H1 (cell line): ENCODE data around the gene PDZD8. TPM values are rescaled to one million over a fixed set of nuclear protein-coding genes. Genes with fewer than 3 reads are reported as not detected.

Experiments used
- CTCF ChIA-PET: fragments of 300-600 bp; sonication (Branson Sonifier 250); formaldehyde crosslinking; loops from one replicate; lab custom pipeline; 2021; ENCODE audit not compliant: partially characterized antibody; lab: Charles Lee
- POLR2A ChIA-PET: fragments of 300-600 bp; sonication (Branson Sonifier 250); formaldehyde crosslinking; loops from one replicate; lab custom pipeline; 2021; ENCODE audit warnings: inconsistent platforms; ENCODE audit not compliant: partially characterized antibody; lab: Charles Lee
- DNase-seq, 2 experiments: peaks; one replicate each; pipeline versions ENCODE4 v3.0.0 to v3.0.0-alpha.2; 2010 to 2022; ENCODE audit warnings: low spot score in 2 of 2, low read depth in 1 of 2, mixed read lengths in 1 of 2
- FAIRE-seq: peaks from 2 replicates; lab custom pipeline; 2011; peaks lifted over from hg19 to GRCh38; lab: Jason Lieb, UNC
- H2AFZ ChIP-seq: 2 replicates; pipeline ENCODE4 v1.8.1; 2012; ENCODE audit warnings: low read length, inconsistent platforms
- H2AK5ac ChIP-seq: 2 replicates; pipeline ENCODE4 v1.6.1; 2013; ENCODE audit warnings: low read depth, low read length
- H2BK120ac ChIP-seq: replicated peaks from 2 replicates; pipeline ENCODE3; 2013; ENCODE audit warnings: low read depth, low read length, inconsistent platforms
- H2BK12ac ChIP-seq: 2 replicates; pipeline ENCODE4 v1.6.1; 2013; ENCODE audit warnings: low read depth, low read length
- H2BK15ac ChIP-seq: 2 replicates; pipeline ENCODE4 v1.6.1; 2013; ENCODE audit warnings: low read length
- H2BK20ac ChIP-seq: 2 replicates; pipeline ENCODE4 v1.6.1; 2013; ENCODE audit warnings: low read length
- H2BK5ac ChIP-seq: 2 replicates; pipeline ENCODE4 v1.6.1; 2013; ENCODE audit warnings: low read depth, low read length
- H3K14ac ChIP-seq: 2 replicates; pipeline ENCODE4 v1.6.1; 2013; ENCODE audit warnings: inconsistent platforms; ENCODE audit not compliant: insufficient read length
- H3K18ac ChIP-seq: 2 replicates; pipeline ENCODE4 v1.6.1; 2013; ENCODE audit warnings: low read length; ENCODE audit errors: extremely low read depth
- H3K23ac ChIP-seq: 2 replicates; pipeline ENCODE4 v1.6.1; 2013; ENCODE audit warnings: inconsistent platforms; ENCODE audit not compliant: insufficient read length
- H3K23me2 ChIP-seq: 2 replicates; pipeline ENCODE4 v1.6.1; 2013; ENCODE audit warnings: low read depth, low read length
- H3K27ac ChIP-seq: 2 replicates; pipeline ENCODE4 v1.6.1; 2011; ENCODE audit warnings: low read depth, low read length, inconsistent platforms
- H3K27me3 ChIP-seq, 4 experiments: replicated peaks in 1 of 4; 1 replicate in 1 of 4; 2 replicates in 3 of 4; pipeline versions ENCODE4 v1.6.1 to v1.8.1; 2011 to 2013; ENCODE audit warnings: low read length in 3 of 4, mild to moderate bottlenecking in 3 of 4, inconsistent platforms in 2 of 4, mixed read lengths in 2 of 4, moderate library complexity in 1 of 4; ENCODE audit not compliant: control insufficient read depth in 3 of 4, insufficient read depth in 3 of 4; ENCODE audit errors: extremely low read depth in 1 of 4
- H3K36me3 ChIP-seq, 4 experiments: 2 replicates each; pipeline versions ENCODE4 v1.6.1 to v1.8.1; 2011 to 2013; ENCODE audit warnings: mild to moderate bottlenecking in 4 of 4, low read length in 3 of 4, moderate library complexity in 2 of 4, control low read depth in 1 of 4, inconsistent platforms in 1 of 4; ENCODE audit not compliant: insufficient read depth in 4 of 4, control insufficient read depth in 2 of 4
- H3K4ac ChIP-seq: replicated peaks from 2 replicates; pipeline ENCODE3; 2013; ENCODE audit warnings: low read length, low read depth, mixed read lengths, inconsistent platforms; ENCODE audit not compliant: insufficient read length
- H3K4me1 ChIP-seq, 4 experiments: replicated peaks in 1 of 4; 1 replicate in 1 of 4; 2 replicates in 3 of 4; pipeline versions ENCODE4 v1.6.1 to v1.8.1; 2011 to 2013; ENCODE audit warnings: low read length in 3 of 4, inconsistent platforms in 2 of 4, mixed read lengths in 1 of 4; ENCODE audit not compliant: insufficient read depth in 4 of 4, control insufficient read depth in 3 of 4
- H3K4me2 ChIP-seq, 2 experiments: 2 replicates each; pipeline versions ENCODE4 v1.6.1 to v1.8.1; 2011 to 2013; ENCODE audit warnings: low read depth in 2 of 2, low read length in 2 of 2, control low read depth in 1 of 2, inconsistent platforms in 1 of 2, mild to moderate bottlenecking in 1 of 2; ENCODE audit not compliant: insufficient read depth in 1 of 2
- H3K4me3 ChIP-seq, 4 experiments: fragments of 200-600, 300-600 bp in 1 of 4; sonication (generic), shearing (Covaris generic), sonication (Bioruptor Twin) in 1 of 4; 2 replicates each; pipeline versions ENCODE4 v1.5.1 to v1.8.1; 2011 to 2016; ENCODE audit warnings: low read length in 4 of 4, low read depth in 3 of 4, control low read depth in 2 of 4, inconsistent platforms in 2 of 4, mild to moderate bottlenecking in 2 of 4, mixed read lengths in 1 of 4, moderate library complexity in 1 of 4; ENCODE audit not compliant: insufficient read depth in 2 of 4; ENCODE audit errors: extremely low read depth in 1 of 4
- H3K56ac ChIP-seq: replicated peaks from 2 replicates; pipeline ENCODE3; 2013; ENCODE audit warnings: low read depth, mild to moderate bottlenecking, mixed read lengths, low read length, inconsistent platforms; ENCODE audit not compliant: insufficient read length
- H3K79me1 ChIP-seq: 2 replicates; pipeline ENCODE4 v1.6.1; 2013; ENCODE audit warnings: low read depth, low read length, control low read depth
- H3K79me2 ChIP-seq, 2 experiments: 2 replicates each; pipeline versions ENCODE4 v1.6.1 to v1.8.1; 2012 to 2013; ENCODE audit warnings: low read length in 2 of 2, mild to moderate bottlenecking in 2 of 2, inconsistent platforms in 1 of 2; ENCODE audit not compliant: insufficient read depth in 2 of 2, control insufficient read depth in 1 of 2
- H3K9ac ChIP-seq, 4 experiments: replicated peaks in 1 of 4; 1 replicate in 1 of 4; 2 replicates in 3 of 4; pipeline versions ENCODE4 v1.6.1 to v1.8.1; 2011 to 2013; ENCODE audit warnings: low read depth in 3 of 4, low read length in 3 of 4, control low read depth in 2 of 4, mild to moderate bottlenecking in 2 of 4, moderate library complexity in 2 of 4, inconsistent platforms in 1 of 4; ENCODE audit errors: extremely low read depth in 1 of 4
- H3K9me3 ChIP-seq, 2 experiments: 2 replicates each; pipeline versions ENCODE4 v1.6.1 to v1.8.1; 2012 to 2013; ENCODE audit warnings: mild to moderate bottlenecking in 2 of 2, moderate library complexity in 2 of 2, control low read depth in 1 of 2, inconsistent platforms in 1 of 2, low read depth in 1 of 2, low read length in 1 of 2, mixed read lengths in 1 of 2; ENCODE audit not compliant: insufficient read depth in 2 of 2
- H4K20me1 ChIP-seq, 2 experiments: replicated peaks in 1 of 2; 2 replicates each; pipeline versions ENCODE3 to v1.8.1; 2011 to 2013; ENCODE audit warnings: inconsistent platforms in 2 of 2, low read length in 2 of 2, mild to moderate bottlenecking in 1 of 2; ENCODE audit not compliant: insufficient read depth in 2 of 2, control insufficient read depth in 1 of 2
- H4K5ac ChIP-seq: 2 replicates; pipeline ENCODE4 v1.6.1; 2013; ENCODE audit warnings: low read length, low read depth, mixed read lengths, inconsistent platforms; ENCODE audit not compliant: insufficient read length
- H4K8ac ChIP-seq: 2 replicates; pipeline ENCODE4 v1.8.0; 2013; ENCODE audit warnings: mild to moderate bottlenecking, moderate library complexity, low read length, inconsistent platforms; ENCODE audit not compliant: insufficient read depth; ENCODE audit errors: extremely low read depth
- H4K91ac ChIP-seq: replicated peaks from 2 replicates; pipeline ENCODE3; 2013; ENCODE audit warnings: low read length, mixed read lengths, inconsistent platforms; ENCODE audit not compliant: insufficient read length
- CHD2 ChIP-seq: IDR thresholded peaks from 2 replicates; pipeline ENCODE4 v1.6.1; 2012; ENCODE audit warnings: low read length, improper control_type of control experiment
- CREB1 ChIP-seq: IDR thresholded peaks from 2 replicates; pipeline ENCODE4 v1.6.1; 2012; ENCODE audit warnings: inconsistent platforms
- KDM5A ChIP-seq: fragments of 200-600 bp; IDR thresholded peaks from 2 replicates; pipeline ENCODE4 v1.7.1; 2012; ENCODE audit warnings: mild to moderate bottlenecking, low read length, inconsistent platforms, mixed read lengths
- NRF1 ChIP-seq: IDR thresholded peaks from 2 replicates; pipeline ENCODE4 v1.6.1; 2011; ENCODE audit warnings: mild to moderate bottlenecking, low read depth, low read length, improper control_type of control experiment
- RXRA ChIP-seq: IDR thresholded peaks from 2 replicates; pipeline ENCODE4 v1.6.1; 2011; ENCODE audit warnings: low read depth, mild to moderate bottlenecking, low read length, moderate library complexity; ENCODE audit not compliant: insufficient read depth
- SIN3A ChIP-seq, 2 experiments: IDR thresholded peaks in 1 of 2; conservative IDR thresholded peaks in 1 of 2; 2 replicates each; pipeline ENCODE4 v1.6.1; 2011 to 2012; ENCODE audit warnings: low read length in 2 of 2, improper control_type of control experiment in 1 of 2, low read depth in 1 of 2, mild to moderate bottlenecking in 1 of 2
- TAF1 ChIP-seq: IDR thresholded peaks from 2 replicates; pipeline ENCODE4 v1.6.1; 2011; ENCODE audit warnings: mild to moderate bottlenecking, low read depth, low read length
- YY1 ChIP-seq: IDR thresholded peaks from 2 replicates; pipeline ENCODE4 v1.6.1; 2011; ENCODE audit warnings: low read depth, mild to moderate bottlenecking, low read length
- WGBS, 2 experiments: shearing (Covaris generic) in 1 of 2; methylation state at CpG; one replicate each; pipeline versions ENCODE4 v1.1.6 to v1.1.7; 2013 to 2015; ENCODE audit warnings: low lambda C conversion rate in 2 of 2, mixed read lengths in 2 of 2, inconsistent platforms in 1 of 2, low coverage in 1 of 2, missing lambda C conversion rate in 1 of 2; ENCODE audit not compliant: insufficient replicate concordance in 2 of 2, insufficient coverage in 1 of 2, insufficient read length in 1 of 2; ENCODE audit errors: extremely low coverage in 1 of 2, missing lambda C conversion rate in 1 of 2; 5-methylcytosine and 5-hydroxymethylcytosine counted together
- polyA plus RNA-seq, 7 experiments: library from polyadenylated mRNA; depleted of rRNA in 3 of 7; stranded (reverse) in 5 of 7; unstranded in 2 of 7; fragments of >200 nt in 5 of 7; fragments of 200-250 nt in 2 of 7; gene quantifications; 1 replicate in 5 of 7; 2 replicates in 1 of 7; 4 replicates in 1 of 7; pipeline versions ENCODE4 v1.2.1 to v1.2.3, GENCODE V29; 2011 to 2013; ENCODE audit warnings: missing spikeins in 2 of 7, mixed read lengths in 2 of 7
- total RNA-seq: library from RNA; stranded (reverse); fragmentation: NEBNext Ultra II Directional; extraction: Animal tissue kit (Norgen Biotek cat#: 25700); gene quantifications from 2 replicates; pipeline ENCODE4 v1.2.1, GENCODE V29; 2021

The PDZD8 gene
- total and polyA plus RNA-seq, 2 of the 8 experiments (the other 6 are each of a cell fraction or from before 2014, with no cell fraction given): 10.9 to 50.1 TPM

- ChIA-PET POLR2A (no interaction called here), CTCF (interaction anchor here (0.6 to 1.8 kb wide), 6 partner anchors 9 to 125 kb away, joined by 3 to 11 read pairs (median 3); no protein-coding TSS in a partner anchor)
- Histone ChIP-seq H3K9ac (no peak overlapping the region), H3K79me2 (no peaks in the 10 kb centered on the region), H3K4me3 (no peak overlapping the region), H2BK120ac (no peak overlapping the region), H4K8ac (no peak overlapping the region), H4K20me1 (no peaks in the 10 kb centered on the region), H2AK5ac (no peak overlapping the region), H3K9me3 (no peaks in the 10 kb centered on the region), H3K4me2 (no peak overlapping the region), H4K5ac (no peak overlapping the region), H2BK15ac (no peak overlapping the region), H3K27me3 (no peaks in the 10 kb centered on the region), H3K79me1 (no peaks in the 10 kb centered on the region), H3K18ac (no peak overlapping the region), H2BK5ac (no peak overlapping the region), H3K27ac (no peak overlapping the region), H2AFZ (no peak overlapping the region), H4K91ac (no peak overlapping the region), H3K14ac (no peak overlapping the region), H3K23me2 (no peaks in the 10 kb centered on the region), H2BK12ac (no peak overlapping the region), H2BK20ac (no peak overlapping the region), H3K56ac (no peak overlapping the region), H3K4ac (no peak overlapping the region), H3K36me3 (no peaks in the 10 kb centered on the region), H3K4me1 (peaks cover 0 to 6% (median 1%) of the 10 kb centered on the region in 4 experiments; a peak in 3 of 7 replicates), H3K23ac (no peak overlapping the region)
- DNase-seq (no peak), FAIRE-seq (no peak)
- 83% methylated on average over 10 of the region's 10 CpGs; no CpG with 5 or more reads in 1 of the 2 experiments for WGBS, 2 experiments
- TF ChIP-seq YY1 (no peak), NRF1 (no peak), CREB1 (no peak), RXRA (no peak), SIN3A (conservative IDR thresholded peaks at IDR 0.05 in 1 of 2, IDR thresholded peaks at IDR 0.05 in 1 of 2; ENCODE audit: low read depth in 1 of 2, low read length in 2 of 2) (no peak), KDM5A (no peak), TAF1 (no peak), CHD2 (no peak)
Observed at GRCh38 chr10:117248750-117249465, 126.3 kb downstream of the PDZD8 start.
